ENCODE measurements around the gene MS4A18.

GRCh38 chr11:60771146-60771545, 46.6 kb downstream of the MS4A18 start:
- TF ChIP-seq ZBTB7A (IDR thresholded peaks at IDR 0.05; ENCODE audit: low read depth): no peak
- TF ChIP-seq REST (IDR thresholded peaks at IDR 0.05; ENCODE audit: low read depth): no peak
- TF ChIP-seq TEAD4 (IDR thresholded peaks at IDR 0.05): no peak
- TF ChIP-seq EP300 (IDR thresholded peaks at IDR 0.05; ENCODE audit: borderline replicate concordance): no peak
- TF ChIP-seq MAX (IDR thresholded peaks at IDR 0.05): no peak
- no peak for TF ChIP-seq EGR1 (IDR thresholded peaks at IDR 0.05)
- no peak for TF ChIP-seq CREB1 (IDR thresholded peaks at IDR 0.05; ENCODE audit: low read depth)
- no peak for TF ChIP-seq USF1 (IDR thresholded peaks at IDR 0.05)
- no peak for TF ChIP-seq FOXM1 (IDR thresholded peaks at IDR 0.05; ENCODE audit: borderline replicate concordance, low read depth)
- TF ChIP-seq YY1 (IDR thresholded peaks at IDR 0.05; ENCODE audit: low read depth): no peak
- TF ChIP-seq TAF1 (IDR thresholded peaks at IDR 0.05; ENCODE audit: low read depth): no peak
- no peak for TF ChIP-seq NFIC (IDR thresholded peaks at IDR 0.05)
- no peak for TF ChIP-seq RAD21 (IDR thresholded peaks at IDR 0.05; ENCODE audit: low read depth)
- no peak for TF ChIP-seq TCF12 (IDR thresholded peaks at IDR 0.05; ENCODE audit: low read depth)

Measured in Ishikawa (cell line).